ENCODE results near the gene ZNF384. TPM values are rescaled to one million over a fixed set of nuclear protein-coding genes. Genes with fewer than 3 reads are reported as not detected.

Gene ZNF384
- total RNA-seq, 3 donors from 2014 or later (not counting 1 experiment from before 2014, with no cell fraction given) = 95.1 to 101 (median 100) TPM

DNA sequence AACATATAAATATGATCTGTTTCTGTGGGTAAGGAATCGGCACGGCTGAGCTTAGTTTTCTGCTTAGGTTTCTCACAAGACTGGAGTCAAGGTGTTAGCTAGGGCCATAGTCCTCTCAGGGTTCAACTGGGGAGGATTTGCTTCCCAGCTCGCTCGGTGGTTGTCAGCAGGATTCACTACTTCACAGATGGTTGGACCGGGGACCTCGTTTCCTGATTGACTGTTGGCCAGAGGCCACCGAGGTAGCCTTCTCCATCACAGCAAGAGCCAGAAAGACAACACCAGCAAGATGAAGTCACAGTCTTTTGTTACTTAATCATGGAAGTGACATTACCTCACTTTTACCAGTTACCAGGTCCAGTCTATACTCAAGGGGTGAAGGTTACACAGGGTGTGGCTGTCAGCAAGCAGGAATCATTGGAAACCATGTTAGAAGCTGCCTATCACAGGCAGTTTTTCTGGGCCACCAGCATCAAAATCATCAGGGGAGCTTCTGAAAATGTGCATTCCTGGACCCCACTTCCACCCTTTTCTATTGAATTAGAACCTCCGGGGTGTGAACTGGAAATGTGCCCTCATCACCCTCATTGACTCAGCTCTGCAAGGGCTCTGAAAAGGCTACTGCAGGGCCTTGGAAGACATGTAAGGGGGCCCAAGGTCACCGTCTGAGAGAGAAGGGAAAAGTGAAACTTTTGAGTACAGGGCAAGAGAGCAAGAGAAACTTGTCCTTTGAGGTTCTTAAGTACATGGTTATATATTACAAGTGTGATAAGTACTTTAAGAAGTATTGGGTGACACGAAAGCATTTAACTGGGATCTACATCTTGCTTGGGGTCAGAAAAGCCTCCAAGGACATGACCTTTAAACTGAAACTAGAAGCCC, 45.6 kb upstream of the ZNF384 start:
- DNase-seq (no peak), ATAC-seq (no peak)
- TF ChIP-seq, protein P1, sequence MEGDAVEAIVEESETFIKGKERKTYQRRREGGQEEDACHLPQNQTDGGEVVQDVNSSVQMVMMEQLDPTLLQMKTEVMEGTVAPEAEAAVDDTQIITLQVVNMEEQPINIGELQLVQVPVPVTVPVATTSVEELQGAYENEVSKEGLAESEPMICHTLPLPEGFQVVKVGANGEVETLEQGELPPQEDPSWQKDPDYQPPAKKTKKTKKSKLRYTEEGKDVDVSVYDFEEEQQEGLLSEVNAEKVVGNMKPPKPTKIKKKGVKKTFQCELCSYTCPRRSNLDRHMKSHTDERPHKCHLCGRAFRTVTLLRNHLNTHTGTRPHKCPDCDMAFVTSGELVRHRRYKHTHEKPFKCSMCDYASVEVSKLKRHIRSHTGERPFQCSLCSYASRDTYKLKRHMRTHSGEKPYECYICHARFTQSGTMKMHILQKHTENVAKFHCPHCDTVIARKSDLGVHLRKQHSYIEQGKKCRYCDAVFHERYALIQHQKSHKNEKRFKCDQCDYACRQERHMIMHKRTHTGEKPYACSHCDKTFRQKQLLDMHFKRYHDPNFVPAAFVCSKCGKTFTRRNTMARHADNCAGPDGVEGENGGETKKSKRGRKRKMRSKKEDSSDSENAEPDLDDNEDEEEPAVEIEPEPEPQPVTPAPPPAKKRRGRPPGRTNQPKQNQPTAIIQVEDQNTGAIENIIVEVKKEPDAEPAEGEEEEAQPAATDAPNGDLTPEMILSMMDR (IDR thresholded peaks at IDR 0.05) = no peak
- intact Hi-C loops (cut with micrococcal nuclease) = no loop called here
- Histone ChIP-seq H3K4me1 (ENCODE audit: control insufficient read depth, insufficient read depth, low read length) (no peaks in the 10 kb centered on the region), H3K27ac (ENCODE audit: low read length) (no peak overlapping the region), H3K36me3 (ENCODE audit: control insufficient read depth, insufficient read depth, low read length) (peaks cover 30% of the 10 kb centered on the region), H3K27me3 (ENCODE audit: control insufficient read depth, insufficient read depth, low read length) (no peaks in the 10 kb centered on the region), H3K4me3 (ENCODE audit: low read length) (no peak overlapping the region), H3K9me3 (ENCODE audit: control insufficient read depth, insufficient read depth, low read length) (no peaks in the 10 kb centered on the region)
- H3K27ac Mint-ChIP-seq = no peak overlapping the region
- peaks cover 5 to 10% of the 10 kb centered on the region in 2 donors for H3K4me1 Mint-ChIP-seq
- H3K27me3 Mint-ChIP-seq (ENCODE audit: low read depth in 2 of 2) = no peaks in the 10 kb centered on the region
- no peak overlapping the region for H3K4me3 Mint-ChIP-seq
- 89% methylated on average over 10 of the region's 10 CpGs for WGBS (ENCODE audit: insufficient coverage)
- no peaks in the 10 kb centered on the region for H3K9me3 Mint-ChIP-seq
- no peaks in the 10 kb centered on the region for H3K36me3 Mint-ChIP-seq

DNA sequence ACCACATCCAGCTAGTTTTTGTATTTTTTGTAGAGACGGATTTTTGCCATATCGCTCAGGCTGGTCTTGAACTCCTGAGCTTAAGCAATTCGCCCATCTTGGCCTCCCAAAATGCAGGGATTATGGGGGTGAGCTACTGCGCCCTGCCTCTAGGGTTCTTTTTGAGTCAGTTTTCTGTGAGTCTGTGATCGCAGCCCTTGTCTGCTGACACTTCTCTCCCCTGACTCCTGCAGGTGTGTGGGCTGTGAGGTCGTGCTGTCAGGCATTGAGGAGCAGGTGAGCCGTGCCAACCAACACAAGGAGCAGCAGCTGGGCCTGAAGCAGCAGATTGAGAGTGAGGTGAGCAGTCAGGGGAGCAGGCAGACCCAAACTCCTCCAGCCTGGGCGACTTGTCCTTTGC, 41.0 kb upstream of the ZNF384 start:
- no peaks in the 10 kb centered on the region for H3K36me3 Mint-ChIP-seq

DNA sequence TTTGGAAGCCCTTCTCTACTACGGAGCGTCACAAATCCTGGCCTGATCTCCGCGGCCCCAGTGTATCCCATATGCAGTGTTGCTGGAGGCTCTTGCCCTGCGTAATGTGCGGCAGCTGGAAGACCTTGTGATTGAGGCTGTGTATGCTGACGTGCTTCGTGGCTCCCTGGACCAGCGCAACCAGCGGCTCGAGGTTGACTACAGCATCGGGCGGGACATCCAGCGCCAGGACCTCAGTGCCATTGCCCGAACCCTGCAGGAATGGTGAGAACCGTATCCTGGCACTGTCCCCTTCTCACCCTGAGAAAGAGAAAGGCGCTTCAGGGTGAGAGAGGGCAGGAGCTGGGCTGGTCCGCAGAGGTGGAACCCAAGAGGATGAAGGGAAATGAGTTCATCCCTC, 40.0 kb upstream of the ZNF384 start:
- ATAC-seq (no peak), DNase-seq (no peak)
- H3K4me1 Mint-ChIP-seq = peaks cover 12 to 13% of the 10 kb centered on the region in 2 donors
- intact Hi-C loops (cut with micrococcal nuclease) = no loop called here
- peaks cover 8% of the 10 kb centered on the region for H3K4me1 ChIP-seq (ENCODE audit: control insufficient read depth, insufficient read depth, low read length)
- no peaks in the 10 kb centered on the region for H3K27me3 ChIP-seq (ENCODE audit: control insufficient read depth, insufficient read depth, low read length)
- no peak overlapping the region for H3K4me3 ChIP-seq (ENCODE audit: low read length)
- no peak overlapping the region for H3K4me3 Mint-ChIP-seq
- TF ChIP-seq, protein P1 (IDR thresholded peaks at IDR 0.05) = no peak
- H3K27ac ChIP-seq (ENCODE audit: low read length) = no peak overlapping the region
- WGBS (ENCODE audit: insufficient coverage) = 98% methylated on average over 18 of the region's 18 CpGs
- H3K9me3 ChIP-seq (ENCODE audit: control insufficient read depth, insufficient read depth, low read length) = no peaks in the 10 kb centered on the region
- H3K36me3 Mint-ChIP-seq = no peaks in the 10 kb centered on the region
- no peaks in the 10 kb centered on the region for H3K9me3 Mint-ChIP-seq
- H3K27ac Mint-ChIP-seq = no peak overlapping the region
- no peaks in the 10 kb centered on the region for H3K27me3 Mint-ChIP-seq (ENCODE audit: low read depth in 2 of 2)
- peaks cover 44% of the 10 kb centered on the region for H3K36me3 ChIP-seq (ENCODE audit: control insufficient read depth, insufficient read depth, low read length)

More for the DNA sequence above, 41.0 kb upstream of the ZNF384 start:
- DNase-seq (no peak), ATAC-seq (no peak)
- Histone ChIP-seq H3K27ac (ENCODE audit: low read length) (no peak overlapping the region), H3K4me3 (ENCODE audit: low read length) (no peak overlapping the region), H3K4me1 (ENCODE audit: control insufficient read depth, insufficient read depth, low read length) (no peaks in the 10 kb centered on the region), H3K27me3 (ENCODE audit: control insufficient read depth, insufficient read depth, low read length) (no peaks in the 10 kb centered on the region), H3K9me3 (ENCODE audit: control insufficient read depth, insufficient read depth, low read length) (no peaks in the 10 kb centered on the region), H3K36me3 (ENCODE audit: control insufficient read depth, insufficient read depth, low read length) (peaks cover 50% of the 10 kb centered on the region)
- intact Hi-C loops (cut with micrococcal nuclease) = no loop called here
- WGBS (ENCODE audit: insufficient coverage) = 95% methylated on average over 8 of the region's 8 CpGs
- H3K4me1 Mint-ChIP-seq = peaks cover 6 to 7% of the 10 kb centered on the region in 2 donors
- TF ChIP-seq, protein P1 (IDR thresholded peaks at IDR 0.05) = no peak
- no peaks in the 10 kb centered on the region for H3K9me3 Mint-ChIP-seq
- H3K27me3 Mint-ChIP-seq (ENCODE audit: low read depth in 2 of 2) = no peaks in the 10 kb centered on the region
- H3K27ac Mint-ChIP-seq = no peak overlapping the region
- H3K4me3 Mint-ChIP-seq = no peak overlapping the region
